ENCODE measurements around the gene ANKRD40.
"Not testable (repeated sequence)": the region's sequence is repeated elsewhere in the genome, so short reads cannot be mapped to it uniquely, and the experiment has no call there.

Gene ANKRD40

DNA sequence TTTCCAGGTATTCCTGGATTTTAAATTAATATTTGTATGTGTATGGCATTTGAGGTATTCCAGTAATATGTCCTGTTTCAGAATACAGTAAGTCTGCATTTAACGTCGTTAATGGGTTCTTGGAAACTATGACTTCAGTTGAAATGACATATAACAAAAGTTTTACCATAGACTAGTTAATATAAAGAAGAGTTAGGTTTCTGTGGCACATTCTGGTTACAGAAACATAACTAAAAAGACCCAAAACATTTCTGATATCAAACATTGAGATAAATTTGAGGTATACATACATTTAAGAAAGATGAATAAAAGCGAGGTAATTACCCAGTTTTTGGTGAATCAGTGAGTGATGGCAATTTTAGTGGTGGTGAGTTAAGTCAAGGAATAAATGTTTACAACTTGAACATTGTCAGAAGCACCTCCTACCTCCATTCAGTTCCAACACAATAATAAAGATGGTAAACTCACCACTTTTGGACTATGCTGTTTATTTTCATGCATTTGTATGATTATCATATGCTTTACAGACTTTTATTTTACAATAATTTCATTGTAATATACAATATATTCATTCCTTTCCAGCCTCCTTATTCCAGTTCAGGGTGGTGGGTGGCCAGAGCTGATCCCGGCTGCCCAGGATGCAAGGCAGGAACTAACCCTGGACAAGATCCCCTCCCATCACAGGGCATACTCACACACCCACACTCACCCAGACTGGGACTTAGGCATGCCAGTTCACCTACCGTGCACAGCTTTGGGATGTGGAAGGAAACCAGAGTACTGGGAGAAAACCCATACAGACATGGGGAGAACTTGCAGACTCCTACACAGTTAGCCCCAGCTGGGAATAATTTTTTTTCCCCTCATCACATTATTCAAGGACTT lies 21.4 kb upstream of the ANKRD40 start:
- Histone ChIP-seq H3K4me2 (ENCODE audit: low read length) (no peak overlapping the region), H2BK5ac (ENCODE audit: low read depth, low read length, poor library complexity) (no peak overlapping the region), H2BK120ac (ENCODE audit: insufficient read depth, low read length, poor library complexity) (no peak overlapping the region), H2AK5ac (ENCODE audit: low read length) (no peak overlapping the region), H3K36me3 (ENCODE audit: control insufficient read depth in 1 of 2, insufficient read depth in 2 of 2, low read length in 2 of 2) (peaks cover 2 to 6% of the 10 kb centered on the region in 2 experiments), H2AFZ (ENCODE audit: insufficient read depth, low read length, poor library complexity) (peak overlapping the region; percentile 63), H3K79me2 (ENCODE audit: control insufficient read depth, insufficient read depth, low read length, poor library complexity) (peaks cover 35% of the 10 kb centered on the region), H3K9ac (ENCODE audit: low read length) (no peak overlapping the region), H3K4ac (ENCODE audit: low read depth, low read length) (peak overlapping the region; percentile 100), H3K18ac (ENCODE audit: low read length) (peak overlapping the region; percentile 71), H3K27me3 (ENCODE audit: insufficient read depth, low read length) (no peaks in the 10 kb centered on the region), H3K9me3 (ENCODE audit: insufficient read depth, low read depth, low read length) (peaks cover 2% of the 10 kb centered on the region), H3K4me3 (ENCODE audit: low read depth, low read length) (no peak overlapping the region), H3K27ac (ENCODE audit: low read depth, low read length) (no peak overlapping the region), H3K4me1 (ENCODE audit: control insufficient read depth in 1 of 2, insufficient read depth in 2 of 2, low read length in 2 of 2) (peaks cover 4 to 14% of the 10 kb centered on the region in 2 experiments), H3K79me1 (ENCODE audit: low read length) (no peaks in the 10 kb centered on the region), H4K8ac (ENCODE audit: low read depth, low read length) (peak overlapping the region; percentile 47), H3K14ac (ENCODE audit: low read length) (no peak overlapping the region), H2BK12ac (ENCODE audit: low read length) (no peak overlapping the region), H4K12ac (ENCODE audit: low read depth, low read length) (no peak overlapping the region), H4K91ac (ENCODE audit: low read depth, low read length) (no peak overlapping the region), H3K23ac (ENCODE audit: low read length) (no peak overlapping the region)
- no peak for DNase-seq
- no CpG with 5 or more reads among the region's 5 CpGs for WGBS (ENCODE audit: extremely low coverage, insufficient coverage, insufficient read length)

DNA sequence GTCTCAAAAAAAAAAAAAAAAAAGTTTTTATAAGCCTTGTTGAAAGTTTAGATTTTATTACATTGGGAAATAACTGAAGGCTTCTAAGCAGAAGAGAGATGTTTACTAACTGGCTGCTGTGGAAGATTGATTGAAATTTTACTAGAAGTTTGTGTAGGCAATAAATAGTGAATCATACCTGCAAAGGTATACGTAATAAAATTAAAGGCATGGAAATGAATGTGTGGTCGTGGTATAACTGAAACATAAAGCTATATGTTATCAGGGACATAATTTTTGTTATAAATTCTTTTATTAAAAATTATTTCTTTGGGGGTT lies 20.4 kb upstream of the ANKRD40 start:
- H3K79me1 ChIP-seq (ENCODE audit: low read length) = no peaks in the 10 kb centered on the region
- no peak overlapping the region for H4K12ac ChIP-seq (ENCODE audit: low read depth, low read length)
- H3K79me2 ChIP-seq (ENCODE audit: control insufficient read depth, insufficient read depth, low read length, poor library complexity) = peaks cover 40% of the 10 kb centered on the region
- no CpG with 5 or more reads among the region's 2 CpGs for WGBS (ENCODE audit: extremely low coverage, insufficient coverage, insufficient read length)
- H3K23ac ChIP-seq (ENCODE audit: low read length) = no peak overlapping the region
- no peaks in the 10 kb centered on the region for H3K27me3 ChIP-seq (ENCODE audit: insufficient read depth, low read length)
- H3K27ac ChIP-seq (ENCODE audit: low read depth, low read length) = no peak overlapping the region
- no peak overlapping the region for H2AFZ ChIP-seq (ENCODE audit: insufficient read depth, low read length, poor library complexity)
- peak overlapping the region; percentile 99 for H3K4ac ChIP-seq (ENCODE audit: low read depth, low read length)
- H3K4me1 ChIP-seq (ENCODE audit: control insufficient read depth in 1 of 2, insufficient read depth in 2 of 2, low read length in 2 of 2) = peaks cover 4 to 14% of the 10 kb centered on the region in 2 experiments
- DNase-seq = no peak
- H3K14ac ChIP-seq (ENCODE audit: low read length) = no peak overlapping the region
- no peak overlapping the region for H4K8ac ChIP-seq (ENCODE audit: low read depth, low read length)
- no peak overlapping the region for H2AK5ac ChIP-seq (ENCODE audit: low read length)
- no peak overlapping the region for H4K91ac ChIP-seq (ENCODE audit: low read depth, low read length)
- H3K36me3 ChIP-seq (ENCODE audit: control insufficient read depth in 1 of 2, insufficient read depth in 2 of 2, low read length in 2 of 2) = peaks cover 2 to 6% of the 10 kb centered on the region in 2 experiments
- no peak overlapping the region for H2BK12ac ChIP-seq (ENCODE audit: low read length)
- H3K9ac ChIP-seq (ENCODE audit: low read length) = no peak overlapping the region
- H3K4me2 ChIP-seq (ENCODE audit: low read length) = no peak overlapping the region
- H3K9me3 ChIP-seq (ENCODE audit: insufficient read depth, low read depth, low read length) = peaks cover 2% of the 10 kb centered on the region
- H3K4me3 ChIP-seq (ENCODE audit: low read depth, low read length) = no peak overlapping the region
- H2BK5ac ChIP-seq (ENCODE audit: low read depth, low read length, poor library complexity) = no peak overlapping the region
- H3K18ac ChIP-seq (ENCODE audit: low read length) = no peak overlapping the region
- H2BK120ac ChIP-seq (ENCODE audit: insufficient read depth, low read length, poor library complexity) = no peak overlapping the region

DNA sequence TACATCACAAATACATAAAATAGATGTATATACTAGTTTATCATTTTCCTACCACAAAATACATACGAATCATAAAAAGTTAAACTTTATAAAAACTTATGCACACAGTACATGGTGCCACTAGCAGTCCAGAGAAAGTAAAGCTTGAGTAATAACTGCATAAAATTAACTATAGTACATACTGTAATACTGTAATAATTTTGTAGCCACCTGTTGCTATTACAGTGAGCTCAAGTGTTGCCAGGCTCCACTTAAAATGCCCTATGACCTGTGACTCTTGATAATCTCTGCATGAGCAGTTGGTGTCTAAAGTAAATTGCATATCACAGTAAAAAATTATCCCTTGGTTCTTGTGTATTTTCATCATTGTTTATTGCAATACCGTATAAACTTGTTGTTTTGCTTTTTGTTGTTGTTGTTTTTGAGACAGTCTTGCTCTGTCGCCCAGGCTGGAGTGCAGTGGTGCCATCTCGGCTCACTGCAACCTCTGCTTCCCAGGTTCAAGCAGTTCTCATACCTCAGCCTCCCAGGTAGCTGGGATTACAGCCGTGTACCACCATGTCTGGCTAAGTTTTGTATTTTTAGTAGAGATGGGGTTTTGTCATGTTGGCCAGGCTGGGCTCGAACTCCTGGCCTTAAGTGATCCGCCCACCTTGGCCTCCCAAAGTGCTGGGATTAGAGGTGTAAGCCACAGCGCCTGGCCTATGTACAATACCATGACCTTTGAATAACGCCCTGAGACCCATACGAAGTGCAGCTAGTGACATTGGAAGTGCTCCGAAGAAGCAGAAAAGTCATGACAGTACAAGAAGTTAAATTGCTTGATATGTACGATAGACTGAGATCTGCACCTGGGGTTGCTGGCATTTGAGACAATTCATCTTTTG lies 18.3 kb upstream of the ANKRD40 start:
- WGBS (ENCODE audit: extremely low coverage, insufficient coverage, insufficient read length) = no CpG with 5 or more reads among the region's 12 CpGs
- Histone ChIP-seq H3K79me2 (ENCODE audit: control insufficient read depth, insufficient read depth, low read length, poor library complexity) (peaks cover 40% of the 10 kb centered on the region), H3K79me1 (ENCODE audit: low read length) (no peaks in the 10 kb centered on the region), H2BK12ac (ENCODE audit: low read length) (no peak overlapping the region), H3K4me2 (ENCODE audit: low read length) (no peak overlapping the region), H3K18ac (ENCODE audit: low read length) (no peak overlapping the region), H2BK5ac (ENCODE audit: low read depth, low read length, poor library complexity) (no peak overlapping the region), H2AK5ac (ENCODE audit: low read length) (no peak overlapping the region), H3K14ac (ENCODE audit: low read length) (no peak overlapping the region), H4K8ac (ENCODE audit: low read depth, low read length) (no peak overlapping the region), H2BK120ac (ENCODE audit: insufficient read depth, low read length, poor library complexity) (no peak overlapping the region), H3K9ac (ENCODE audit: low read length) (no peak overlapping the region), H2AFZ (ENCODE audit: insufficient read depth, low read length, poor library complexity) (no peak overlapping the region), H3K4me3 (ENCODE audit: low read depth, low read length) (no peak overlapping the region), H3K27ac (ENCODE audit: low read depth, low read length) (no peak overlapping the region), H3K27me3 (ENCODE audit: insufficient read depth, low read length) (no peaks in the 10 kb centered on the region), H3K36me3 (ENCODE audit: control insufficient read depth in 1 of 2, insufficient read depth in 2 of 2, low read length in 2 of 2) (peaks cover 2 to 7% of the 10 kb centered on the region in 2 experiments), H3K23ac (ENCODE audit: low read length) (no peak overlapping the region), H4K12ac (ENCODE audit: low read depth, low read length) (no peak overlapping the region), H3K4ac (ENCODE audit: low read depth, low read length) (peak overlapping the region; percentile 98), H3K9me3 (ENCODE audit: insufficient read depth, low read depth, low read length) (peaks cover 2% of the 10 kb centered on the region), H4K91ac (ENCODE audit: low read depth, low read length) (no peak overlapping the region), H3K4me1 (ENCODE audit: control insufficient read depth in 1 of 2, insufficient read depth in 2 of 2, low read length in 2 of 2) (peaks cover 5 to 14% of the 10 kb centered on the region in 2 experiments)
- no peak for DNase-seq

DNA sequence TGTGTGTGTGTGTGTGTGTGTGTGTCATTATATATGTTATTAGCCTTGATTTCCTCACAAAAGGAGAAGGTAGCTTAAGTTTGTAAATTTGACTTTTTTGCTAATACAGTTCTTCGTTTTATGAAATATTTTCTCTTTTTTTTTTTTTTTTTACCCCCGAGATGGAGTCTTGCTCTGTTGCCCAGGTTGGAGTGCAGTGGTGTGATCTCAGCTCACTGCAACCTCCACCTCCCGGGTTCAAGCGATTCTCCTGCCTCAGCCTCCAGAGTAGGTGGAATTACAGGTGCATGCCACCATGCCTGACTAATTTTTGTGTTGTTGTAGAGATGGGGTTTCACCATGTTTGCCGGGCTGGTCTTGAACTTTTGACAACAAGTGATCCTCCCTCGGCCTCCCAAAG lies 16.9 kb upstream of the ANKRD40 start:
- H3K79me2 ChIP-seq (ENCODE audit: control insufficient read depth, insufficient read depth, low read length, poor library complexity) = peaks cover 38% of the 10 kb centered on the region
- H2BK120ac ChIP-seq (ENCODE audit: insufficient read depth, low read length, poor library complexity); H3K9me3 ChIP-seq (ENCODE audit: insufficient read depth, low read depth, low read length); H3K79me1 ChIP-seq (ENCODE audit: low read length); H3K36me3 ChIP-seq (ENCODE audit: control insufficient read depth in 1 of 2, insufficient read depth in 2 of 2, low read length in 2 of 2); DNase-seq; H2BK12ac ChIP-seq (ENCODE audit: low read length); H2AK5ac ChIP-seq (ENCODE audit: low read length); H3K27ac ChIP-seq (ENCODE audit: low read depth, low read length); H3K9ac ChIP-seq (ENCODE audit: low read length); H3K14ac ChIP-seq (ENCODE audit: low read length); H4K8ac ChIP-seq (ENCODE audit: low read depth, low read length); H4K12ac ChIP-seq (ENCODE audit: low read depth, low read length); H3K4me3 ChIP-seq (ENCODE audit: low read depth, low read length); H2AFZ ChIP-seq (ENCODE audit: insufficient read depth, low read length, poor library complexity); H3K4me1 ChIP-seq (ENCODE audit: control insufficient read depth in 1 of 2, insufficient read depth in 2 of 2, low read length in 2 of 2); H4K91ac ChIP-seq (ENCODE audit: low read depth, low read length); H3K23ac ChIP-seq (ENCODE audit: low read length); H3K4me2 ChIP-seq (ENCODE audit: low read length); H2BK5ac ChIP-seq (ENCODE audit: low read depth, low read length, poor library complexity); H3K27me3 ChIP-seq (ENCODE audit: insufficient read depth, low read length); H3K18ac ChIP-seq (ENCODE audit: low read length): not testable (repeated sequence)
- WGBS (ENCODE audit: extremely low coverage, insufficient coverage, insufficient read length) = no CpG with 5 or more reads among the region's 6 CpGs
- H3K4ac ChIP-seq (ENCODE audit: low read depth, low read length) = peak overlapping the region; percentile 39

Data from trophoblast cell (in vitro differentiated cells and primary cell).